ENCODE data around the gene HTRA3. TPM values are rescaled to one million over a fixed set of nuclear protein-coding genes. Genes with fewer than 3 reads are reported as not detected.

Gene HTRA3
- total RNA-seq, 4 donors from 2014 or later = 4.0 to 18.2 (median 11.4) TPM

DNA sequence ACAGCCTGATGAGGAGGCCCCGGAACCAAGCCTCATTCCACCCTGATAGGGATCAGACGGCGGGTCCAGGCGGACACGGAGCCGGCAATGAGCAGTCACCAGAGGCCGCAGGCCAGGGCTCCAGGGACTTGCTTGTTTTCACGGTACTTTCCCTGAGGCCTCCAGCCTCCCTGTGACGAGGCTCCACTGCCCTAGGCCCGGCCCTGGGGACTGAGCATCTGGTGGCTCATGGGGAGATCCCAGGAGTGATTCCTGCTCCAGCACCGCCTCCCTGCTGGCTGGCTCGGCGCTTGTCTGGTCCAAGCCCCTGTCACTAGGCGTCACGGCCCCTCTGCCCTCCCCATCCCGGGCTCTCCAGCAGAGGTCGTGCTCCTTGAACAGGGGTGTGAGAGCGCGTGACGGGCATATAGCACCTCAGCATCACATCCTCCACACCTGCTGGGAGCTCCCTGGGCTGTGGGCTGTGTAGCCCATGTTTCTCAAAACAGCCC lies 14.1 kb downstream of the HTRA3 start:
- WGBS, 2 donors = 62 to 72% methylated on average over 18 to 20 of the region's 20 CpGs
- no peak overlapping the region for H3K4me3 ChIP-seq (ENCODE audit: low read depth, poor library complexity, severe bottlenecking)
- no peak for TF ChIP-seq POLR2A (IDR thresholded peaks at IDR 0.05)
- TF ChIP-seq, protein P1, sequence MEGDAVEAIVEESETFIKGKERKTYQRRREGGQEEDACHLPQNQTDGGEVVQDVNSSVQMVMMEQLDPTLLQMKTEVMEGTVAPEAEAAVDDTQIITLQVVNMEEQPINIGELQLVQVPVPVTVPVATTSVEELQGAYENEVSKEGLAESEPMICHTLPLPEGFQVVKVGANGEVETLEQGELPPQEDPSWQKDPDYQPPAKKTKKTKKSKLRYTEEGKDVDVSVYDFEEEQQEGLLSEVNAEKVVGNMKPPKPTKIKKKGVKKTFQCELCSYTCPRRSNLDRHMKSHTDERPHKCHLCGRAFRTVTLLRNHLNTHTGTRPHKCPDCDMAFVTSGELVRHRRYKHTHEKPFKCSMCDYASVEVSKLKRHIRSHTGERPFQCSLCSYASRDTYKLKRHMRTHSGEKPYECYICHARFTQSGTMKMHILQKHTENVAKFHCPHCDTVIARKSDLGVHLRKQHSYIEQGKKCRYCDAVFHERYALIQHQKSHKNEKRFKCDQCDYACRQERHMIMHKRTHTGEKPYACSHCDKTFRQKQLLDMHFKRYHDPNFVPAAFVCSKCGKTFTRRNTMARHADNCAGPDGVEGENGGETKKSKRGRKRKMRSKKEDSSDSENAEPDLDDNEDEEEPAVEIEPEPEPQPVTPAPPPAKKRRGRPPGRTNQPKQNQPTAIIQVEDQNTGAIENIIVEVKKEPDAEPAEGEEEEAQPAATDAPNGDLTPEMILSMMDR (IDR thresholded peaks at IDR 0.05) = no peak
- DNase-seq (ENCODE audit: low spot score in 2 of 2) = no peak
- intact Hi-C loops (cut with DNase I; ENCODE audit: low total_unique reads) = no loop called here

- 68 to 69% methylated on average over 11 of the region's 11 CpGs for WGBS, 2 donors
- intact Hi-C loops (cut with DNase I; ENCODE audit: low total_unique reads) = no loop called here
- no peak for DNase-seq (ENCODE audit: low spot score in 2 of 2)
Measured at GRCh38 chr4:8284391-8284790, 14.8 kb downstream of the HTRA3 start.

DNA sequence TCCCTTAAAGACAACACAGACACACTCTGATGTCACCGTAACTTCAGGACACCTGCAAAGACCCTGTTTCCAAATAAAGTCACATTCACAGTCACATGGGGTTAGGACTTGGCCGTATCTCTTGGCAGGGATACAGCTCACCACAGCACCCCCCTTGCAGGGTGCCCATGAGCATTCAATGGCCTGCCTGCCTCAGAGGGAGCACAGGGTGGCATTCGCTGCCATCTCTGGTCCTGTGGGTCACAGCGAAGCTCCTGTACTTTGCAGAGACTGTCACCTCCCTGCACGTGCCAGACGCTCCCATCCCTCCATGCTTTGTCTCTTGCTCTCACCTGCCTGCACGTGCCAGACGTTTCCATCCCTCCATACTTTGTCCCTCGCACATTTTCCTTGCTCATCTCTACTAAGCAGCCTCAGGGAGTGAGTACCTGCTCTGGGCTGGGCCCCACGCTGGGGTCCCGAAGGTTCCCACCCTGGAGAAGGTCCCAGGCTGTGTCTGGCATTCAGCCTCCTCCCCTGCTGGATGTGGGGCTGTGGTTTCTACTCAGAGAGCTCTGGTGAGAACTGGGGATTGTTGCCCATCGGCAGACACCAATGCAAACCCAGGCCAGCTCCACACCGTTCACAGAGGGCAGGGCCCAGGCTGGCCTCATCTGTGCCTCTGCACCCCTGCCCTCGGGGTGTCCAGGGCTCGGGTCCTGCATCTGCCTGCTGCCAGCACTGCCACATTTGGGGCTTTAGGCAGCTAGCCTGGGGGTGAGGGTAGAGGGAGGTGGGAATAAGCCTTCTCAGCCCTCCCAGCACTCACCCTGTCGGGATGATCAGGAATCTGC lies 15.8 kb downstream of the HTRA3 start:
- intact Hi-C loops (cut with DNase I; ENCODE audit: low total_unique reads) = no loop called here
- no peak overlapping the region for H3K4me3 ChIP-seq (ENCODE audit: low read depth, poor library complexity, severe bottlenecking)
- TF ChIP-seq, protein P1 (IDR thresholded peaks at IDR 0.05) = no peak
- TF ChIP-seq POLR2A (IDR thresholded peaks at IDR 0.05) = no peak
- no peak for DNase-seq (ENCODE audit: low spot score in 2 of 2)
- WGBS, 2 donors = 58 to 65% methylated on average over 13 to 16 of the region's 16 CpGs

More at GRCh38 chr4:8284391-8284790, 14.8 kb downstream of the HTRA3 start:
- no peak for TF ChIP-seq POLR2A (IDR thresholded peaks at IDR 0.05)
- TF ChIP-seq, protein P1 (IDR thresholded peaks at IDR 0.05) = no peak
- no peak overlapping the region for H3K4me3 ChIP-seq (ENCODE audit: low read depth, poor library complexity, severe bottlenecking)

GRCh38 chr4:8285976-8286718 lies 16.6 kb downstream of the HTRA3 start:
- 87 to 92% methylated on average over 23 of the region's 23 CpGs for WGBS, 2 donors
- TF ChIP-seq, protein P1 (IDR thresholded peaks at IDR 0.05) = no peak
- no peak for TF ChIP-seq POLR2A (IDR thresholded peaks at IDR 0.05)
- intact Hi-C loops (cut with DNase I; ENCODE audit: low total_unique reads) = no loop called here
- DNase-seq (ENCODE audit: low spot score in 2 of 2) = no peak
- H3K4me3 ChIP-seq (ENCODE audit: low read depth, poor library complexity, severe bottlenecking) = no peak overlapping the region

- intact Hi-C loops (cut with DNase I; ENCODE audit: low total_unique reads) = no loop called here
- no peak overlapping the region for H3K4me3 ChIP-seq (ENCODE audit: low read depth, poor library complexity, severe bottlenecking)
- DNase-seq (ENCODE audit: low spot score in 2 of 2) = no peak
- 81% methylated on average over 14 to 15 of the region's 15 CpGs for WGBS, 2 donors
- TF ChIP-seq, protein P1 (IDR thresholded peaks at IDR 0.05) = no peak
- no peak for TF ChIP-seq POLR2A (IDR thresholded peaks at IDR 0.05)
Measured at GRCh38 chr4:8286719-8287342, 17.3 kb downstream of the HTRA3 start.

All from lower leg skin (tissue), 4 donors.